OCI-LY1 (cell line): ENCODE measurements around the gene RASA2.

Source experiments
- EZH2 ChIP-seq: fragments of 200-600 bp; sonication (generic), shearing (Covaris generic); IDR thresholded peaks from 2 replicates; pipeline ENCODE4 v1.8.0; 2017; ENCODE audit warnings: borderline replicate concordance, mixed run types, mild to moderate bottlenecking, antibody characterized with exemption, low read length, moderate library complexity, mixed read lengths
- TF ChIP-seq, protein P1 (sequence below): fragments of 200-600 bp; sonication (generic), shearing (Covaris generic); IDR thresholded peaks from 2 replicates; pipeline ENCODE4 v1.5.1; 2017; ENCODE audit warnings: mild to moderate bottlenecking, antibody characterized with exemption, low read length, moderate library complexity, mixed read lengths

DNA sequence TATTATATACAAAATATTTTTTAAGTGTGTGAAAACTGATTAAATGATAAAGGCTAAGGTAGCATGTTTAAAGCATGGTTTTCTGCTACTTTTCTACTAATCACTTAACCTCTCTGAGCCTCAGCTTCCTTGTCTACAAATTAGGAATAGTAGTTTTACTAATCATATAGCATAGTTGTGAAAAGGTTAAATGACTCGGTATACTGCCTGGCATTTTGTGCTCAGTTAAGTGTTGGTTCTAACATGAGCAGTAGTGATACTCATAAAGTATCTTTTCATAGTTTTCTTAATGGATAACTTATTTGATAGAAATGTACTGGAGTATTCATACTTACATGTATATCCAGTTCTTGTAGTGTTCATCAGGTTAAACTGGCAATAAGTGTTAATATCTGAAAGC lies 13.6 kb downstream of the RASA2 start:
- TF ChIP-seq, protein P1, sequence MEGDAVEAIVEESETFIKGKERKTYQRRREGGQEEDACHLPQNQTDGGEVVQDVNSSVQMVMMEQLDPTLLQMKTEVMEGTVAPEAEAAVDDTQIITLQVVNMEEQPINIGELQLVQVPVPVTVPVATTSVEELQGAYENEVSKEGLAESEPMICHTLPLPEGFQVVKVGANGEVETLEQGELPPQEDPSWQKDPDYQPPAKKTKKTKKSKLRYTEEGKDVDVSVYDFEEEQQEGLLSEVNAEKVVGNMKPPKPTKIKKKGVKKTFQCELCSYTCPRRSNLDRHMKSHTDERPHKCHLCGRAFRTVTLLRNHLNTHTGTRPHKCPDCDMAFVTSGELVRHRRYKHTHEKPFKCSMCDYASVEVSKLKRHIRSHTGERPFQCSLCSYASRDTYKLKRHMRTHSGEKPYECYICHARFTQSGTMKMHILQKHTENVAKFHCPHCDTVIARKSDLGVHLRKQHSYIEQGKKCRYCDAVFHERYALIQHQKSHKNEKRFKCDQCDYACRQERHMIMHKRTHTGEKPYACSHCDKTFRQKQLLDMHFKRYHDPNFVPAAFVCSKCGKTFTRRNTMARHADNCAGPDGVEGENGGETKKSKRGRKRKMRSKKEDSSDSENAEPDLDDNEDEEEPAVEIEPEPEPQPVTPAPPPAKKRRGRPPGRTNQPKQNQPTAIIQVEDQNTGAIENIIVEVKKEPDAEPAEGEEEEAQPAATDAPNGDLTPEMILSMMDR = no peak
- TF ChIP-seq EZH2 = no peak
